NCI-H2171 (cell line): ENCODE data around the gene MGAT3.
"Not testable (repeated sequence)": the region's sequence is repeated elsewhere in the genome, so short reads cannot be mapped to it uniquely, and the experiment has no call there.

Experiments used
- DNase-seq: peaks from one replicate; lab custom pipeline; 2025; lab: John Stamatoyannopoulos, UW

Gene MGAT3

DNA sequence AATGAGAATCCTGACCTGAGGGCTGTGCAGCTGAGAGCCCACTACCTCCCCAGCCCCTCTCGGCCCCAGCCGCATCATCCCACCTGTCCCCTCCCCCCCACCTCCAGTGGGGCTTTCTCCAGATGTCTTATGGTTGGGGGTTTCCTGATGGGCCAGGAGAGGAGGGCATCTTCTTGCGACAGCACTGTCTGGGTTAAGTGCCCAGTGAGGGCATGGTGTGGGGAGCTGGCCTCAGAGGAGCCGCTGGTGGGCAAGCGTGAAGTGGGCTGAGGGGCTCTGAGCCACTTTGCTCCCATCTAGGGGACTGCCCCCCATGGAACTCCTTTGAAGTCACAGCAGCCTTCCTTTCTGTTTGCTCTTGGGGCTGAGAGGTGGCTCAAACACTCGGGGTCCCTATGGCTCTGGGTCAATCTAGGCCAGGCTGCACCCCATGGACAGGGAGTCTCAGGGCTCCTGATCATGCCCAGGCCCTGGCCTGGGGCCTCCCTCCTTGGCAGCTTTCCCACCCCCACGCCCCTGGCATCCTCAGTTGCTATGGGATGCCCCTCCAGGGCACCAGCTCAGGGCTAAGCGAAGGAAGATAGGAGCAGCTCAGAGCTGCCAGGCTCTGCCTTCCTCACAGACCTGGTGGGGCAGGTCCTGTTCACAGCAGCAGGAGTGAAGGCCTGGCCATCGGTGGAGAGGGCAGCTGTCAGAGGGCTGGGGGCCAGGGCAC lies 34.3 kb downstream of the MGAT3 start:
- DNase-seq: no peak

DNA sequence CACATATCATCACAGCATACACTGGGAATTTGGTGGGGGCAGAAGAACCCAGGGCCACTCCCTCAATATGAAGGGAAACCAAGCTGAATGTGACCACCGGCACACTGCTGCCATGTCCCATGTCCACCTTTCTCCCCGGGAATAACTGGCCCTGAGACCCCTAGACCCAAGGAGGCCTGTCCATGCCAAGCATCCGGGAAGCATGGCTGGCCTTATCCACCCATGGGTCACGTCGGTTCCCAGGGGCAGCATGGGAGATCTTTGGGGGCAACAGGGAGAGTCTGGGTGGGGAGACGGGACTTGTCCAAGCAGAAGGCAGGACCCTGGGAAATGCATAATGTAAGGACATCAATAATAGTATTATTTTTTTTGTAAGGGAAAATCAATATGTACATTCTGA lies 34.9 kb downstream of the MGAT3 start:
- no peak for DNase-seq

DNA sequence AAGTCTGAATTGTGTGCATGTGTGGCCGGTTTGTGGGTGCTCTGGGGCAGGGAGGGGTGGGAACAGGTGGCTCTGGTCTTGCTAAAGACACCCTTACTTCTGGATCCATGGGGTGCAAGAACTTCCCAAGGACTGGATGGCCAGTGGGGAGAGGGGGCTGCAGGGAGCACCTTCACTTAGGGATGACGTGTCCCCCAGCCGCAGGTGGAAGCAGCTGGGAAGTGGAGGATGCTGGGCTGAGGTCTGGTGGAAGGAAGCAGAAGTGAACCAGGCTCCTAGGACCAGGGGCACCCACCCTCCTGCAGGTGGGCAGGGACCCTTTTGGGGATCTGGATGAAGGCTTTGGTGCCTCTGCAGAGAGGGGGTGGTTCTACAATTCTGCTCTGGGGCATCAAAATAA lies 35.4 kb downstream of the MGAT3 start:
- DNase-seq: no peak

DNA sequence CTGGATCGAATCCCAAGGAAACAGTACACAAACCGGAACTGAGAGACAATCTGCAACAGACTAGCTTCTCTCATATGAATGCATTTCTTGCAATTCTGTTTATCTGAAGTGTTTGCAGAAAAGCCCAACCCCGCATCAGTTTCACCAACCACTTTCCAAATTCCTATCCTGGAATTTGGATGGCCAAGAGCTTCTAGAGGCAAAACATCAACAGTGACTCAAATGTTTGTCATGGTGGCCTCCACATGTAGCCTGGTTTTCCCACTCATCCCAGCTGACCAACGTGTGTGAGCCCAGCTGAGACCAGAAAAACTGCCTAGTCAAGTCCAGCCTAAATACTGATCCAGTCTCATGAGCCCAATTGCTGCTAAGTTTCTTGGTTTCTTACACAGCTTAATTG lies 36.9 kb downstream of the MGAT3 start:
- no peak for DNase-seq

DNA sequence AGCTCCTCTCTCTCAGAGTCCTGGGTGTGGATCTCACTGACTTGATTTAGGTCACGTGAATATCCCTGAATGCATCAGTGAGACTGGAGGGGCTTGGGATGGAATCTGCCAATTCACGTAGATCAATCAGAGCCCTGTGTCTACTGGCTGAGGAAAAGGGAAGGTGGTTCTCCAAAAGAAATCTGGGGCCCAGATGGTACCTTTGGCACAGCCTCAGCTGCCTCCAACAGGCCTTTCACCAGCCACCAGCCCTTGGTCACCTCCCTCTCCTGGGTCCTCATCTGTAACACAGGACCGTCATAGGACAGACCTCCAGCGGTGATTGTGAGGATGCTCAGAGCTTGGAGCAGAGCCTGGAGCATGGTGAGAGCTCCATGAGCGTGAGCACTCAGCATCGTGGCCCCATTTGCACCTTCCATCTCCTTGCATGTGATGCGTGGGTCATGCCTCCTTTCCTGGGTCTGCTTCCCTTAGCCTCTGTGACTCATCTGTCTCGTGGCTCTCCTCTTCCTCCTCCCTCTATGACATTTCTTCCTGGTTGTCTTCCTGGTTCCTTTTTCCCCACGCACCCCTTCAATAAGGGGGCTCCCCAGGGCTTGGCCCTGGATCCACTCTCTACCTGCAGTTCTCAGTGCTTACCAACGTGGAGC lies 37.8 kb downstream of the MGAT3 start:
- no peak for DNase-seq

DNA sequence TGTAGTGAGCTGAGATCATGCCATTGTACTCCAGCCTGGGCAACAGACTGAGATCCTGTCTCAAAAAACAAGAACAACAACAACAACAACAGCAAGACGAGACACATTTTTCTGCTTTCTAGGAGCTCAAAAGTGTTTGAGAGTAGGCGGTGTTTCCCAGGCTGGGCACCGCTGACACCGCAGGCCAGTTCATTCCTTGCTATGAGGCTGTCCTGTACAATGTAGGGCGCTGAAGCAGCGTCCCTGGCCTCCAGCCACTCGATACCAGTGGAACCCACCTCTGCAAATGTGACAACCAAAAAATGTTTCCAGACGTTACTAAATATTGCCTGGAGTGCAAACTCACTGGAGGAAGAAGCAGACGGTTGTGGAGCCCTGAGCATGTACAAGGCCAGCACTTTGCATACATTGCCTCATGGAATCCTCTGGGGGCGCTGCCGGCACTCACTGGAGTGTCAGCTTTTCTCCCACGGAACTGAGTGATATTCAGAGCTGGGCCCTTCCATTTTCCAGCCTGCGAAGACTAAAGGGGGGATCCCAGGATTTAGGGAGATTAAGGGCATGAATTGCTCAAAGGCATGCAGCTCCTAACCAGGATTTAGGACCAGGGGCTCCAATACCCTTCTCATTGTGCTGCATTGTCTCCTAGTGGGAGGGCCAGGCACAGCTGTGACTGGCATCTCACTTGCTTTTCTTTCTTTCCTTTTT lies 39.5 kb downstream of the MGAT3 start:
- DNase-seq: peak; percentile 54

DNA sequence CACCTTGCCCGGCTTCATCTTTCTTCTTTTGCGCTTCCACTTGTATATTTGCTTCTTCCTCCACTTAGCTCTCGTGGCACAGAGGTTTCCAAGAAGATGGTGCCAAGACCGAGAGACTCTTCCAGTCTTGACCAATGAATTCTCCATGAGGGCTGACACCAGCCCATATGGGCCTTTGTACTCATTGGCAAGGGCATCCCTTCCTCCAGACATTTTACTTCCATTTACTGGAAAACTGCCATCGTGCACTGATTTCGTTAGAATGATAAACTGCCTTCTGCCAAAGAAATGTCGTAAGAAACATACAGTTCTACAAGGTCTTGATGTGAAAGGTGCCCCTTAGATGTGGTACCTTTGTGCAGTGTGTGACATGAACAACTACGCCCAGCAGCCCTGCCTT lies 40.6 kb downstream of the MGAT3 start:
- DNase-seq: no peak

DNA sequence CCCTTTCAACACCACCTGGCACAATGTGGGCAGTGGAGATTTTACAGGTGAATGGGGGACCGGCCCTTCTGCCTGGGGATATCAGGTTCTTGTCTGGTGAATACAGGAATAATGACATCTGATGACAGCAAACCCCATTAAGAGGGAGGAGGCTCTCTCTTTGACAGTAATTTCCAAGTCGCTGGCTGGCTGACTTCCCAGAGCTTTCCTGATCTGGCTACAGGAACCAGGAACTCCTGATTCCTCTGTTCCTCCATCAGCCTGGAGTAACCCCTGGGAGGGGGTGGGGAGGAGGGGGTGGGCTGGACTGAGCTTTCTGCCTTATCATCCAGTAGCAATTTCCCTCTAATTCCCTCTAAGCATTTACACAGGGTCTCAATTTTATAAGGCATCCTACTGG lies 41.6 kb downstream of the MGAT3 start:
- DNase-seq: peak; percentile 31

DNA sequence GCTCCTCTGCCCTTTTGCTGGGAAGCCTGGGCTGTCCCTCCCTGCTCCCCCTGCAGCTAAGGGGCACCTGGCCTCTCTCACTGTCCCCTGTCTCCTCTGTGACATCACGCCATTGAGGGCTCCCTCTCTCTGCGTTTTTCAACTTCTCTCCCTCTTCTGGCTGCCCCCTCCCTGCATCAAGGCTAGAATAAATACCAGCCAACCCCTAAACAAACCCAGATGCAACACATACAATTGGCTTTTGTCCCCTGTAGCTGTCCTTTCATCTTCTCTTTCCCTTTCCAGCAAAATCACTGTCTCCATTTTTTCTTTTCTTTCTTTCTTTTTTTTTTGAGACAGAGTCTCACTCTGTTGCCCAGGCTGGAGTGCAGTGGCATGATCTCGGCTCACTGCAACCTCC lies 42.0 kb downstream of the MGAT3 start:
- DNase-seq: no peak

DNA sequence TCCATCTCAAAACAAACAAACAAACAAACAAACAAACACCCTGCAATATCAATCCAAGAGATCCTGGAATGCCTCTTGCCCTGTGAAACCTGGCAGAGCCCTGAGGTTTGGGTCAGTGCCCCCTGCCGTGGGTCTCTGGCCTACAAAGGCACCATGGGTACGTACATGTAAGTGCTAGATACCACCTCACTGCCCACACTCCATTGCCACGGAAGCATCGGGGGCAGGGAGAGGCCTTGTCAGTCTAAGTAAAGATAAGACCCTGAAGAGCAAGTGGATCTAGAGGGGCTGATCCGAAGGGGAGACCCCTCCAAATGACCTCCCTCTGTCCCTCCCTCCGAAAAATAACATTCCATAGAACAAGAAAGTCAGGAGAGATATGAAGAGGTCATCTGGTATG lies 43.3 kb downstream of the MGAT3 start:
- no peak for DNase-seq

DNA sequence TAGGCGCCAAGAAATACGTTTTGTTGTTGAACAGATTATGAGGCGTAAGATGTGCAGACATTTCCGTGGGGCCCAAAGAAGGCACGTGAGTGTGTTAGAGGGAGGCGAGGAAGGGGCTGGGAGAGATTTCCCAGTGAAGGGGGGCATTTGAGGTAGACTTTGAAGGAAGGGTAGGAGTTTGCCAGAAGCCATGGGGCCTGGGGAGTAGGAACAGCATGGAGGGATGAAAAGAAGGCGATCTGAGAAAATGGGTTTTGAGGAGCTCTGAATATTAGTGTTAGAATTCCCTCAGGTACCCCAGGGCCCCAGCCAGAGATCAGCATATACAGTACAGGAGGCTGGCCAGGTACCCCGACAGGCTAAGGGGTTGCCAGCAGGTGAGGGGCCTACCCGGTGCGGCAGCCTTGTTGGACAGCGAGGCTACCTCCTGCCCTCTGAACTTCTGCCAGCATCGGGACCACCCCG lies 44.9 kb downstream of the MGAT3 start:
- no peak for DNase-seq

DNA sequence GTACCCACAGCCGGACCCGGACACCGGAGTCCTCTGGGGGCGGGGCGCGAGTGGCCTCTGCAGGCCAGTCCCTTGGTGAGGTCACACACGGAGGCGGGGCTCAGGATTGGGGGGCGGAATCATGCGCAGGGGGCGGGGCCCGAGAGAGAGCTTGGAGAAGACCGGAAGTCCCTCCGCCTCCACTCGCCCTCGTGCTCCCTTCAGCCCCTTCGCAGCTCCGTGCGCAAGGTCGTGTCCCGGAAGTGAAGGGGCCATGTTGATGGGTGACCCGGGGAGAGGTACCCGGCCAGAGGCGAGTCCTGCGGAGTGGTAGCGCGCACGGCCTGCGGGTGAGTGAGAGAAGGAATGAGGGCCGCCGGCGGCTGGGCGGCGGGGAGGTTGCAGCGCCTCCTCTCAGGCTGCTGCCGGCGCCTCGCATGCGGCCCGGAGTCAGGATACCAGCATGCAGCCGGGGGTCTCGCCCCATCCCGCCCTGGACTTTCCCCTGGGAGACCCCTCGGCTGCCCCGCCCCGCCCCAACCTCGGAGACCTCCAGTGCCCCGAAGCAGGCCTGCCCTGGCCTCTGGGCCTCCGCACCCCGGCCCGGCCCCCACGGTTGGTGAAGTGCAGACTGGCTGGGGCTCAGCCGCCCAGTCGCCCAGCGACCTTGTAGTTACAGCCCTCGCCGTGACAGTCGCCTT lies 45.4 kb downstream of the MGAT3 start, which contains the start of gene MIEF1:
TSS of gene MIEF1 (plus strand) at position 182 of the 680 bp plus-strand sequence. CDS start 9,005 bp downstream, outside the sequence.
- peak; percentile 96 for DNase-seq

DNA sequence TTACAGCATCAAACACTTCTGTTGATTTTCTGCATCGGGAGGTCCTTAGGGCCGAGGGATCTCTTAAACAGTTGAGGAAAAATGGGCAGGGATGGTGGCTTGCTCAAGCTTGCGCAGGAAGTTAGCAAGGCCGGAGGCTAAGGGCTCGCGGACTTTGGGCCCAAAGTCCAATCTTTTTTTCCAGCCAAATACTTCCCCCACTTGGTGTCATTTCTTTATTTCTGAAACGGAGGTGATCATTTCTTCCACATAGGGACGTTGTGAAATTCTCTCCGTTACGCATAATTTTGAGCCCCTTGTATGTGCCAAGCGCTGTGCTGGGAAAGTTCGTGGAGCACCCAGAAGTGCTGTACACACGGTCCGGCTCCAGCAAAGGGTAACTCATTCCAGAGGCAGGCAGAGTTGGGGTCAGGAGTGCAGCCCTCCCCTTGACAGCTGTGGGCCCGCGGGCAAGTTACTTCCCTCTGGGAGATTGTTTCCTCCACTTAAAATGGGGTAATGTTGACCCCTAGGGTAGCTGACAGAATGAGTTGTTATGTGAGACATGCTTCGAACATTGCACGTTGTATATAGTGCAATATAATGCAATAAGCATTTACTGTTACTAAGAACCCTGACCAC lies 46.1 kb downstream of the MGAT3 start:
- DNase-seq: no peak

DNA sequence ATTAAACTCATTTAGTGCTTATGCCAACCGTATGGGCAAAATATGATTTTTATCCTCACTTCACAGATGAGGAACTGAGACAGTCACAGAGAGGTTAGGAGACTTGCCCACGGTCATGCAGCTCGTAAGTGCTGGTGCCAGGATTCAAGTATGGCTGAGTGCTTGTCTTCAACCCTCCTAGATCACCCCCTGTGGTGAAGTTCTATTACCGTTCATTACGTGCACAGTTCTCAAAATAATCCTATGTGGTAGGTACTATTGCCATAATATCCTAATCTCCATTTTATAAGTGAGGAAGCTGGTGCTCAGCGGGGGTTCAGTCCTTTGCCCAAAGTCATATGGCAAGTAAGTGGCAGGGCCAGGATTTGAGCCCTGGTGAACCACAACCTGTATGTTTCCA lies 46.8 kb downstream of the MGAT3 start:
- DNase-seq: no peak

DNA sequence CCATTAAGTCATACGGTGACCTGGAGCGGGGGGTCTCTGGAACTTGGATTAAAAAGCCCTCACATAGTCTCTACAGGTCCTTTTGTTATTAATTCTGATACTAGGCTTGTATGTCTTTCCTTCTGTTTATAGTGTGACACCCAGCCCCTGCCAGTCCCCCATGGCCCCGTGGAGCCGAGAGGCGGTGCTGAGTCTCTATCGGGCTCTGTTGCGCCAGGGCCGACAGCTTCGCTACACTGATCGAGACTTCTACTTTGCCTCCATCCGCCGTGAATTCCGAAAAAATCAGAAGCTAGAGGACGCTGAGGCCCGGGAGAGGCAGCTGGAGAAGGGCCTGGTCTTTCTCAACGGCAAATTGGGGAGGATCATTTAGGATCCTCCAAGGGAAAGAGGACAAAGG lies 47.3 kb downstream of the MGAT3 start:
- no peak for DNase-seq

DNA sequence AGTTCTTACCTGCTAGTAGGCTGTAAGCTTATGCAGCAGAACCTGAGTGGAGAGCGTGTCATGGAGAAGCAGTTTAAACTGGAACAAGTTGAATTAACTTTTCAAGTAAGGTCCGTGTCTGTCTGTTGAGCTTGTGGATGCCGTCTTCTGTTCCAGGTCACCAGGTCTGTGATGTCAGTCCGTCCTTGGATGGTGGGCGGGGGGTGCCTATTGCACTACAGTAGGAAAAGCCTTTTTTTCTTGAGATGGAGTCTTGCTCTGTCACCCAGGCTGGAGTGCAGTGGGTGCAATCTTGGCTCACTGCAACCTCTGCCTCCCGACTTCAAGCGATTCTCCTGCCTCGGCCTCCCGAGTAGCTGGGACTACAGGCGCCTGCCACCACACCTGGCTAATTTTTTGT lies 50.2 kb downstream of the MGAT3 start:
- DNase-seq: not testable (repeated sequence)

DNA sequence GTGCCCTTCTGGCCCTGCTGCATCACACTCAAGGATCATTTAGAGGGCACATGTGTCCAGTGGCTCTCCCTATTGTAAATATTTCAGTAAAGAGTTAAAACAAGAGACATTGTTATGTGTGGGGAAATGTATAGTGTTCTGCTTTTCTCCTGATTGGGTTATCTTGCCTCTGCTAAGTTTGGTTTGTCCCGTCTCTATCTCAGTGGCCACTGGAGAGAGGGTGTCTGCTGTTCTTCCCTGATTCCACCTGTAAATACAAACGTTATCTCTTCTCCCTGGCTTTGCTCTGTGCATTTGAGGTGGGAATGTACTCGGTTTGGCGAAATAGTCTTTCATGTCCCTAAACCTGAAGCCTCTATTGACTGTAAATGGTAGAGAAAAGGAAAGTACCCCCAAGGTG lies 51.6 kb downstream of the MGAT3 start:
- no peak for DNase-seq

DNA sequence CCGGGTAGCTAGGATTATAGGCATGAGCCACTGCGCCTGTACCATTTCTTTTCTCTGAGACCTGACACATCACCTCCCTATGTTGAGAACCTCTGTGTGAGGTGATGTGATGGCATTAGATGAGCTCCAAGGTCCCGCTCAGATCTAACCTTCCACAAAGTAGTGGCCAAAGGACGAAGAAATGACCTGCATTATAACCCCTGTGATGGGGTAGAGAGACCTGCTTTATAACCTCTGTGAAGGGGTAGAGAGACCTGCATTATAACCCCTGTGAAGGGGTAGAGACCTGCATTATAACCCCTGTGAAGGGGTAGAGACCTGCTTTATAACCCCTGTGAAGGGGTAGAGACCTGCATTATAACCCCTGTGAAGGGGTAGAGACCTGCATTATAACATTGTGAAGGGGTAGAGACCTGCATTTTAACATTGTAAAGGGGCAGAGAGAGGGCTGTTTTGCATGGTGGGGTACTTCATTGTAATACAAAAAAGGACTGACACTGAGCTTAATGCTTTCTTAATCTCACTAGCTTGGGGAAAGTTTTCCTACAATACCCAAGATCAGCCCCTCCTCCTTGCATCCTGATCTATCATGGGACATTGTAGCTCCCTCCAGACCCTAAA lies 53.8 kb downstream of the MGAT3 start:
- DNase-seq: no peak

DNA sequence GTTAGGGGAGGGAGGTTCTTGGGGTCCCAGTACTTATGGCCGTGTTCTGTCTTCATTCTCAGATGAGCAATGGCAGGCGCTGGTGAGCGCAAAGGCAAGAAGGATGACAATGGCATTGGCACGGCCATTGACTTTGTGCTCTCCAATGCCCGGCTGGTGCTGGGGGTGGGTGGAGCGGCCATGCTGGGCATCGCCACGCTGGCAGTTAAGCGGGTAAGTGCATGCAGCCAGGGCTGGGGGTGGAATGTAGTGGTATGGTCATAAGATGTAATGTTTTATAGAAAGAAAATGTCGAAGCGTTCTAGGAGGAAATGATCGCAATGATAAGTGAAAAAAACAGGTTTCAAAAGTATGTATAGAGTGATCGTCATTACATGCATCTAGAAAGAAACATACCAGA lies 54.4 kb downstream of the MGAT3 start:
- DNase-seq: no peak

DNA sequence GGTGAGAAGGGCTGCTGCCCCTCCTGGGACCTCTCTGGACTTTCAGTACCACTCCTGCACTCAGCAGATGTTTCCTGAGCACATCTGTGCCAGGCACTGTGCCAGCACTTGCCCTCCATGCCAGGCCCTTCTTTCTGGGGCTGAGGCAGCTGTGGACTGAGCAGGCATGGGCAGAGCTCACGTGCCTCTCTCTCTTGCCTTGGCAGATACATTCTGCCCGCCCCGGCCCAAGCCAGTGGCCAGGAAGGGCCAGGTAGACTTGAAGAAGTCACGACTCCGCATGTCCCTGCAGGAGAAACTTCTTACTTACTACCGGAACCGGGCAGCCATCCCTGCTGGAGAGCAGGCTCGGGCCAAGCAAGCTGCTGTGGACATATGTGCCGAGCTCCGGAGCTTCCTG lies 55.2 kb downstream of the MGAT3 start:
- no peak for DNase-seq

DNA sequence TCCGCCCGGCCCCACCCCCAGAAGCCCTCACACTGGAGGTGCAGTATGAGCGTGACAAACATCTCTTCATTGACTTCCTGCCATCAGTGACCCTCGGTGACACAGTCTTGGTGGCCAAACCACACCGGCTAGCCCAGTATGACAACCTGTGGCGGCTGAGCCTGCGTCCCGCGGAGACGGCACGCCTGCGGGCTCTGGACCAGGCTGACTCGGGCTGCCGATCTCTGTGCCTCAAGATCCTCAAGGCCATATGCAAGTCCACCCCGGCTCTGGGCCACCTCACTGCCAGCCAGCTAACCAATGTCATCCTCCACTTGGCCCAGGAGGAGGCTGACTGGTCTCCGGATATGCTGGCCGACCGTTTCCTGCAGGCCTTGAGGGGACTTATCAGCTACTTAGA lies 57.0 kb downstream of the MGAT3 start:
- no peak for DNase-seq
